GM12875 (cell line): ENCODE measurements around the gene ETV6.

Experiments
- H3K4me3 ChIP-seq: one replicate; pipeline ENCODE4 v1.5.1; 2011; ENCODE audit warnings: low read depth, low read length, control low read depth
- TF ChIP-seq, protein P1 (sequence below): IDR thresholded peaks from 2 replicates; pipeline ENCODE4 v1.5.1; 2011; ENCODE audit warnings: low read depth, mild to moderate bottlenecking, control low read depth, inconsistent platforms, low read length, moderate library complexity, borderline replicate concordance; ENCODE audit not compliant: insufficient read depth

The ETV6 gene

DNA sequence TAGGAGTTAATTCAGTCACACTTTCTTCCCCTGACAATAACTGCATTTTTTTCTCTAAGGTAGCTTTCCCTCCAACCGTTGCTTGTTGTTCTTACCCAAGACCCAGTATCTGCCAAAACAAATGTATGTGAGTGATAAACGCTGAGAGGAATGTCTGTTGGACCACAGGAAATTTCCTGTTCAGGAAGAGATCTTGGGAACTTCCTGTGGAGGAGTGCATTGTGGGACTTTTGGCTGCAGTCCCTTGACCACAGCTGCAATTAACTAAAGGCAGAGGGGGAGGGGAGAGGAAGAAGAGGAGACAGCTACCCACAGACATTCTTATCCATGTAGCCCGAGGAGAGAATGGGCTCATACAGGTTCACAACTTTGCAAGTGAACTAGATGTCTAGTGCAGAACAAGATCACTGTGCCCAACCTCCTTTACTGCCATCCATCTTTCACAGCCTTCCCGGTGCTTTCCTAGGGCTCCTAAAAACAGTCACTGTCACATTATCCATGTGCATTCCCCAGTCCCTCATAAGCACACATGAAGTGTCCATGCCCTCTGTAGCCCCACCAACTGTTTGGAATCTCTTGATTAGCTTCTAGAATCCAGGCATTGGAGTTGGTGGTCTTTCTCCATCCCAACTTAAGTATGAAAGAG, 149.5 kb downstream of the ETV6 start:
- H3K4me3 ChIP-seq: no peak overlapping the region
- TF ChIP-seq, protein P1, sequence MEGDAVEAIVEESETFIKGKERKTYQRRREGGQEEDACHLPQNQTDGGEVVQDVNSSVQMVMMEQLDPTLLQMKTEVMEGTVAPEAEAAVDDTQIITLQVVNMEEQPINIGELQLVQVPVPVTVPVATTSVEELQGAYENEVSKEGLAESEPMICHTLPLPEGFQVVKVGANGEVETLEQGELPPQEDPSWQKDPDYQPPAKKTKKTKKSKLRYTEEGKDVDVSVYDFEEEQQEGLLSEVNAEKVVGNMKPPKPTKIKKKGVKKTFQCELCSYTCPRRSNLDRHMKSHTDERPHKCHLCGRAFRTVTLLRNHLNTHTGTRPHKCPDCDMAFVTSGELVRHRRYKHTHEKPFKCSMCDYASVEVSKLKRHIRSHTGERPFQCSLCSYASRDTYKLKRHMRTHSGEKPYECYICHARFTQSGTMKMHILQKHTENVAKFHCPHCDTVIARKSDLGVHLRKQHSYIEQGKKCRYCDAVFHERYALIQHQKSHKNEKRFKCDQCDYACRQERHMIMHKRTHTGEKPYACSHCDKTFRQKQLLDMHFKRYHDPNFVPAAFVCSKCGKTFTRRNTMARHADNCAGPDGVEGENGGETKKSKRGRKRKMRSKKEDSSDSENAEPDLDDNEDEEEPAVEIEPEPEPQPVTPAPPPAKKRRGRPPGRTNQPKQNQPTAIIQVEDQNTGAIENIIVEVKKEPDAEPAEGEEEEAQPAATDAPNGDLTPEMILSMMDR: no peak

DNA sequence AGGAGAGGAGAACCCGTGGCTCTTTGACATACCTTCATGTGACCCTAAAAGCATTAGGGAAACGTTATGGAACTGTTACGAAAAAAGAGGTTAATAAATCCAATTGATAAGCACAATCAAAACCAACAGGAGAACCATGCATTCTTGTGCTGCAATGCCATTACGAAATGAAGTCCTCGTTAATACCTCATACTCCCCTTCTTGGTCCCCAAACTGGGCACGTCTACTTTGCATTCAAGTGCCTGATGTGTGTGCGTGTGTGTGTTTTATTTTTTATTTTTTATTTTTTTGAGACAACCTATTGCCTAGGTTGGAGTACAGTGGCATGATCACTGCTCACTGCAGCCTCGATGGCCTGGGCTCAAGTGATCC, 150.0 kb downstream of the ETV6 start:
- H3K4me3 ChIP-seq: no peak overlapping the region
- TF ChIP-seq, protein P1: no peak

- no peak overlapping the region for H3K4me3 ChIP-seq
- TF ChIP-seq, protein P1: no peak
Measured at GRCh38 chr12:11801643-11802042, 152.2 kb downstream of the ETV6 start.

DNA sequence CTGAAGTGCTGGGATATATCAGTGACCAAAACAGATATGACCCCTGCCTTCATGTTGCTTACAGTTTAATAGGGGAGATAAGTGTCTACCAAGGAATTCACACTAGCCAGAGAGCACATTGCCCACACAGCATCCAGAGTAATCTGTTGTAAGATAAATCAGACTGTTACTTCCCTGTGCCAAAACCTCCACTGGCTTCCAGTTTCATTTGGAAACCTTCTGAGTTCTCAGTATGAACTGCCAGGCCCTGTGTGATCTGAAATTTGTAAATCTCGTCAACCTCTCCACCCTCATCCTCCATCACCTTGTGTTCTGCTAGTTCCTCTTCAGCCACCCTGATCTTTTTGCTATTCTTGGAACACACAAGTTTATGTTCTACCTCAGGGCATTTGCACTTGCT, 154.7 kb downstream of the ETV6 start:
- H3K4me3 ChIP-seq: no peak overlapping the region
- TF ChIP-seq, protein P1: no peak

DNA sequence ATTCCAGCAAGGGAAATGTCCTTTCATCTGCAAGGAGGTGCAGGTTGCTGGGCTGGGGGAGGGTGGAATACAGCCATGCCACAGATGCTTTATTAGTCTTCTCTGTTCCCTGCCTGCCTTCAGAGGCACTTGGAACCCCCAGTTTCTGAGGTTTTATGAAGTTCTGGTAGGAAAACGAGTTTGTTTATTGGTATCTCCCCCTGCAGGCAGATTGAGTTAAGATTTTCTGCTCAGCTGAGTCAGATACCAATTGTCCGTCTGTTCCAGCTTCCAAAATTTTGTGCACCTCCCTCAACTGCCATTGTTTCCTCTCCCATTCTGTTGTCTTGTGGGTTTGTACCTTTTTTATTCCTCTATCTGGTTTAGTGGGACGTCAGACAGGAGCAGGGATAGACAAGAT, 155.6 kb downstream of the ETV6 start:
- TF ChIP-seq, protein P1: no peak
- no peak overlapping the region for H3K4me3 ChIP-seq

DNA sequence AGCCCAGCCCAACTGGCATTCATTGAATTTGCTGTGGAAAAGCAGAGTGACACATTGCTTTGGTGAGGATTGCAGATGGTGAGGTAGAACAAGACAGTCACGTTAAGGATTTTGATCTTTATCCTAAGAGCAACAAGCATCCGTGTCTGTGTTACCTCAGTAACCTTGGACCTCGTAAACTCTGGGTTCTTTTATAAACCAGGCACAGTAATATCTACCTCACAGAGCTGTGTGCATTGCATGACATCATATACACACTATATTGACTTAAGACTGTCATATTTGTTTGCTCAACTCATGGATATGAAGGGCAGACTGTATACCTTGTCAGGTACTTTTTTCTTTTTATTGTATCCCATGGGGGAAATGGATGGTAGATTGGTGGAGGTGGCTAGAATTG, 156.2 kb downstream of the ETV6 start:
- no peak overlapping the region for H3K4me3 ChIP-seq
- TF ChIP-seq, protein P1: no peak

DNA sequence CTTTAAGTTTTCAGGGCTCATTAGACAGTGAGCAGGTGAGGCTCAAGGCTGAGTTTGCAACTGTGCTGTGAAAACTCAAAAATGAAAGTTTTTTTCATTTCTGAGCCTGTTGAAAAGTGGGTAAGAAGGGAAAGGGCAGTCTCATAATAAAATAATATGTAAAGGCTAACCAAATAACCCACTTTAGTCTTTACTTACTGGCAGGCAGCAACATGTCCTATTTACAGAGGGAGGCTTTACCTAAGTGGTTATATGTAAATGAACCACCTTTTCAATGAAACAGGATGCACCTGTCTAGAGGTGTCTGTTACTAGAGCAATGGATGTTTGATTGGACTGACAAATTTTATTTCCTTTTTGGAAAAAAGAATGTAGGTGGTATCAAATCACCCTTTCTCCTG, 158.0 kb downstream of the ETV6 start:
- no peak overlapping the region for H3K4me3 ChIP-seq
- TF ChIP-seq, protein P1: no peak
